GM12878 (cell line): ENCODE results near the gene UNK. TPM values are rescaled to one million over a fixed set of nuclear protein-coding genes. Genes with fewer than 3 reads are reported as not detected.

Experiments
- ATAC-seq: fragments of 200-7000 bp; cut with Tn5 transposase; 3 replicates; pipeline ENCODE4 v1.9.1; 2020; ENCODE audit warnings: mild to moderate bottlenecking, moderate library complexity
- BruUV-seq: library from RNA; stranded (reverse); fragments of 400-500 nt; replicated peaks from 2 replicates; lab custom pipeline; 2021; lab: Mats Ljungman, UMichigan
- CTCF ChIA-PET: fragments of 300-600 bp; sonication (Branson Sonifier 250); formaldehyde crosslinking; extraction: SDS; loops from one replicate; lab custom pipeline; 2021; ENCODE audit warnings: inconsistent platforms; lab: Yijun Ruan, JAX
- POLR2A ChIA-PET: fragments of 350-600 bp; formaldehyde crosslinking; extraction: SDS; loops from one replicate; lab custom pipeline; 2021; ENCODE audit warnings: inconsistent platforms; lab: Charles Lee
- RAD21 ChIA-PET: fragments of 300-600 bp; sonication (Branson Sonifier 250); formaldehyde crosslinking; loops from one replicate; lab custom pipeline; 2023; ENCODE audit warnings: antibody characterized with exemption; ENCODE audit not compliant: unreplicated experiment; lab: Charles Lee
- SMC1A ChIA-PET: fragments of 300-600 bp; sonication (Branson Sonifier 250); formaldehyde crosslinking; loops from one replicate; lab custom pipeline; 2023; ENCODE audit not compliant: unreplicated experiment, uncharacterized antibody; lab: Charles Lee
- DNase-seq: peaks from one replicate; pipeline ENCODE4 v3.0.0-alpha.2; 2011; ENCODE audit warnings: low read depth, low spot score
- FAIRE-seq: peaks from 3 replicates; lab custom pipeline; 2011; peaks lifted over from hg19 to GRCh38; lab: Jason Lieb, UNC
- H2AFZ ChIP-seq: 2 replicates; pipeline ENCODE4 v1.6.0; 2011; ENCODE audit warnings: low read depth, low read length, control low read depth; ENCODE audit not compliant: control insufficient read depth
- H3K27ac ChIP-seq: 2 replicates; pipeline ENCODE4 v1.5.1; 2011; ENCODE audit warnings: control low read depth; ENCODE audit not compliant: control insufficient read depth, insufficient read depth
- H3K27me3 ChIP-seq, 2 experiments: replicated peaks in 1 of 2; 2 replicates each; pipeline versions ENCODE4 v1.6.0 to v1.6.1; 2011; ENCODE audit warnings: low read length in 1 of 2; ENCODE audit not compliant: control insufficient read depth in 2 of 2, insufficient read depth in 2 of 2
- H3K36me3 ChIP-seq, 2 experiments: 2 replicates each; pipeline ENCODE4 v1.5.1; 2011; ENCODE audit warnings: low read length in 1 of 2; ENCODE audit not compliant: control insufficient read depth in 2 of 2, insufficient read depth in 2 of 2
- H3K4me1 ChIP-seq: 2 replicates; pipeline ENCODE4 v1.6.1; 2011; ENCODE audit warnings: mild to moderate bottlenecking, low read length, moderate library complexity, mixed read lengths; ENCODE audit not compliant: control insufficient read depth, insufficient read depth
- H3K4me2 ChIP-seq: 2 replicates; pipeline ENCODE4 v1.6.0; 2011; ENCODE audit warnings: control low read depth; ENCODE audit not compliant: control insufficient read depth, insufficient read depth
- H3K4me3 ChIP-seq: fragments of 200-600 bp; sonication (generic); 2 replicates; pipeline ENCODE4 v1.5.1; 2016
- H3K79me2 ChIP-seq: 2 replicates; pipeline ENCODE4 v1.6.0; 2011; ENCODE audit warnings: low read length; ENCODE audit not compliant: control insufficient read depth, insufficient read depth
- H3K9ac ChIP-seq: 2 replicates; pipeline ENCODE4 v1.8.0; 2011; ENCODE audit warnings: low read length, control low read depth, mixed read lengths; ENCODE audit not compliant: control insufficient read depth, insufficient read depth
- H3K9me3 ChIP-seq: replicated peaks from 3 replicates; pipeline ENCODE4 v1.5.1; 2011; ENCODE audit warnings: mild to moderate bottlenecking, low read length; ENCODE audit not compliant: control insufficient read depth, insufficient read depth
- H4K20me1 ChIP-seq: 2 replicates; pipeline ENCODE4 v1.6.0; 2011; ENCODE audit not compliant: control insufficient read depth, insufficient read depth
- CREB1 ChIP-seq: IDR thresholded peaks from 2 replicates; pipeline ENCODE4 v1.6.1; 2012; ENCODE audit warnings: low read depth, mild to moderate bottlenecking, inconsistent platforms
- E4F1 ChIP-seq: fragments of 450-650 bp; IDR thresholded peaks from 2 replicates; pipeline ENCODE4 v1.6.1; 2018; ENCODE audit warnings: borderline replicate concordance, mild to moderate bottlenecking; ENCODE audit not compliant: partially characterized antibody
- ELK1 ChIP-seq: IDR thresholded peaks from 2 replicates; pipeline ENCODE4 v1.6.1; 2012; ENCODE audit warnings: low read depth, low read length, improper control_type of control experiment
- KDM1A ChIP-seq: fragments of 200-600 bp; sonication (generic); IDR thresholded peaks from 2 replicates; pipeline ENCODE4 v1.6.1; 2016; ENCODE audit warnings: borderline replicate concordance
- LARP7 ChIP-seq: fragments of 450-650 bp; IDR thresholded peaks from 2 replicates; pipeline ENCODE4 v1.6.1; 2017; ENCODE audit warnings: mild to moderate bottlenecking
- NBN ChIP-seq: fragments of 450-650 bp; IDR thresholded peaks from 2 replicates; pipeline ENCODE4 v1.6.1; 2016
- PRDM15 ChIP-seq: fragments of 450-650 bp; formaldehyde crosslinking; IDR thresholded peaks from 2 replicates; pipeline ENCODE4 v1.4.0; 2020; ENCODE audit warnings: mild to moderate bottlenecking, moderate library complexity
- RBBP5 ChIP-seq: fragments of 200-600 bp; sonication (generic); conservative IDR thresholded peaks from 2 replicates; pipeline ENCODE4 v1.6.1; 2016
- SMARCA5 ChIP-seq: fragments of 450-650 bp; IDR thresholded peaks from 2 replicates; pipeline ENCODE4 v1.6.1; 2017; ENCODE audit warnings: mild to moderate bottlenecking
- STAT1 ChIP-seq: fragments of 450-650 bp; conservative IDR thresholded peaks from 2 replicates; pipeline ENCODE4 v1.6.1; 2014; ENCODE audit warnings: antibody characterized with exemption, mild to moderate bottlenecking
- YY1 ChIP-seq: IDR thresholded peaks from 2 replicates; pipeline ENCODE4 v1.6.1; 2011; ENCODE audit warnings: low read depth, mild to moderate bottlenecking, low read length
- WGBS: methylation state at CpG from one replicate; pipeline ENCODE4 v1.1.6; 2016; ENCODE audit warnings: low lambda C conversion rate; ENCODE audit not compliant: insufficient replicate concordance, insufficient coverage; ENCODE audit errors: missing lambda C conversion rate; 5-methylcytosine and 5-hydroxymethylcytosine counted together
- in situ Hi-C: fragments of 300-500 bp; cut with MboI; formaldehyde crosslinking; loops from 9 replicates; pipeline ENCODE4 v1.14.3; 2018; ENCODE audit warnings: mixed read lengths
- intact Hi-C: fragments of 100-400 bp; cut with micrococcal nuclease; formaldehyde crosslinking; loops from one replicate; pipeline ENCODE4 v1.14.2; 2022; ENCODE audit not compliant: unreplicated experiment
- polyA plus RNA-seq, 11 experiments: library from polyadenylated mRNA; depleted of rRNA in 4 of 11; unstranded in 6 of 11; stranded (reverse) in 5 of 11; fragments of >200 nt; fragmentation: Nextera tagmentation in 4 of 11; fragmentation: Illumina TruSeq in 1 of 11; extraction: Ambion mirVana in 4 of 11; extraction: Trizol in 1 of 11; gene quantifications; 1 replicate in 1 of 11; 2 replicates in 10 of 11; pipeline versions ENCODE4 v1.2.1 to v1.2.3, GENCODE V29; 2011 to 2016; ENCODE audit warnings: inconsistent platforms in 2 of 11, missing spikeins in 2 of 11, low read depth in 1 of 11
- total RNA-seq, 4 experiments: library from RNA; depleted of rRNA in 3 of 4; stranded (reverse); fragments of >200 nt in 3 of 4; fragmentation: Illumina TruSeq in 1 of 4; extraction: Trizol in 1 of 4; gene quantifications; 2 replicates each; pipeline versions ENCODE4 v1.2.1 to v1.2.3, GENCODE V29; 2013 to 2021
- TF ChIP-seq, protein P1 (sequence below): IDR thresholded peaks from 2 replicates; pipeline ENCODE4 v1.6.1; 2012; ENCODE audit warnings: mild to moderate bottlenecking, low read depth, low read length
- TF ChIP-seq, protein P2 (sequence below): fragments of 450-650 bp; IDR thresholded peaks from 2 replicates; pipeline ENCODE4 v1.6.1; 2014; ENCODE audit warnings: mild to moderate bottlenecking

Gene UNK
- total and polyA plus RNA-seq, 10 of the 15 experiments (the other 5 are each of a cell fraction or from before 2014, with no cell fraction given), result 8.9 to 34.5 (median 27.3) TPM

- no peak overlapping the region for H3K9ac ChIP-seq
- ChIA-PET CTCF (interaction anchor here (0.9 kb wide), 1 partner anchor 9 kb away, joined by 3 read pairs; no protein-coding TSS in a partner anchor), POLR2A (interaction anchor here (1.0 to 1.9 kb wide), 2 partner anchors 9 to 10 kb away, joined by 3 to 9 read pairs; partner anchors contain the start of gene UNC13D), SMC1A (interaction anchor here (1.0 kb wide), 1 partner anchor 9 kb away, joined by 3 read pairs; no protein-coding TSS in a partner anchor), RAD21 (no interaction called here)
- ATAC-seq, result no peak
- FAIRE-seq, result no peak
- H3K4me1 ChIP-seq, result no peaks in the 10 kb centered on the region
- DNase-seq, result no peak
- H3K79me2 ChIP-seq, result no peaks in the 10 kb centered on the region
- peaks cover 0 to 5% of the 10 kb centered on the region in 2 experiments; a peak in 3 of 4 replicates for H3K36me3 ChIP-seq
- intact Hi-C loops (no loop called here), in situ Hi-C loops (no loop called here)
- H3K4me2 ChIP-seq, result no peak overlapping the region
- no peaks in the 10 kb centered on the region for H3K9me3 ChIP-seq
- BruUV-seq, result no TSS peak
- WGBS, result 72% methylated on average over 9 of the region's 9 CpGs
- H2AFZ ChIP-seq, result no peak overlapping the region
- no peaks in the 10 kb centered on the region for H3K27me3 ChIP-seq
- H4K20me1 ChIP-seq, result no peaks in the 10 kb centered on the region
- H3K27ac ChIP-seq, result no peak overlapping the region
- no peak overlapping the region for H3K4me3 ChIP-seq
- TF ChIP-seq E4F1 (no peak), YY1 (no peak), ELK1 (no peak), NBN (no peak), SMARCA5 (no peak), RBBP5 (no peak), STAT1 (no peak), PRDM15 (CRISPR knock-in tag) (no peak), KDM1A (no peak), CREB1 (no peak), LARP7 (no peak)
- TF ChIP-seq, protein P1, sequence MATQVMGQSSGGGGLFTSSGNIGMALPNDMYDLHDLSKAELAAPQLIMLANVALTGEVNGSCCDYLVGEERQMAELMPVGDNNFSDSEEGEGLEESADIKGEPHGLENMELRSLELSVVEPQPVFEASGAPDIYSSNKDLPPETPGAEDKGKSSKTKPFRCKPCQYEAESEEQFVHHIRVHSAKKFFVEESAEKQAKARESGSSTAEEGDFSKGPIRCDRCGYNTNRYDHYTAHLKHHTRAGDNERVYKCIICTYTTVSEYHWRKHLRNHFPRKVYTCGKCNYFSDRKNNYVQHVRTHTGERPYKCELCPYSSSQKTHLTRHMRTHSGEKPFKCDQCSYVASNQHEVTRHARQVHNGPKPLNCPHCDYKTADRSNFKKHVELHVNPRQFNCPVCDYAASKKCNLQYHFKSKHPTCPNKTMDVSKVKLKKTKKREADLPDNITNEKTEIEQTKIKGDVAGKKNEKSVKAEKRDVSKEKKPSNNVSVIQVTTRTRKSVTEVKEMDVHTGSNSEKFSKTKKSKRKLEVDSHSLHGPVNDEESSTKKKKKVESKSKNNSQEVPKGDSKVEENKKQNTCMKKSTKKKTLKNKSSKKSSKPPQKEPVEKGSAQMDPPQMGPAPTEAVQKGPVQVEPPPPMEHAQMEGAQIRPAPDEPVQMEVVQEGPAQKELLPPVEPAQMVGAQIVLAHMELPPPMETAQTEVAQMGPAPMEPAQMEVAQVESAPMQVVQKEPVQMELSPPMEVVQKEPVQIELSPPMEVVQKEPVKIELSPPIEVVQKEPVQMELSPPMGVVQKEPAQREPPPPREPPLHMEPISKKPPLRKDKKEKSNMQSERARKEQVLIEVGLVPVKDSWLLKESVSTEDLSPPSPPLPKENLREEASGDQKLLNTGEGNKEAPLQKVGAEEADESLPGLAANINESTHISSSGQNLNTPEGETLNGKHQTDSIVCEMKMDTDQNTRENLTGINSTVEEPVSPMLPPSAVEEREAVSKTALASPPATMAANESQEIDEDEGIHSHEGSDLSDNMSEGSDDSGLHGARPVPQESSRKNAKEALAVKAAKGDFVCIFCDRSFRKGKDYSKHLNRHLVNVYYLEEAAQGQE, result no peak
- TF ChIP-seq, protein P2, sequence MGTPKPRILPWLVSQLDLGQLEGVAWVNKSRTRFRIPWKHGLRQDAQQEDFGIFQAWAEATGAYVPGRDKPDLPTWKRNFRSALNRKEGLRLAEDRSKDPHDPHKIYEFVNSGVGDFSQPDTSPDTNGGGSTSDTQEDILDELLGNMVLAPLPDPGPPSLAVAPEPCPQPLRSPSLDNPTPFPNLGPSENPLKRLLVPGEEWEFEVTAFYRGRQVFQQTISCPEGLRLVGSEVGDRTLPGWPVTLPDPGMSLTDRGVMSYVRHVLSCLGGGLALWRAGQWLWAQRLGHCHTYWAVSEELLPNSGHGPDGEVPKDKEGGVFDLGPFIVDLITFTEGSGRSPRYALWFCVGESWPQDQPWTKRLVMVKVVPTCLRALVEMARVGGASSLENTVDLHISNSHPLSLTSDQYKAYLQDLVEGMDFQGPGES, result no peak
These were observed 52.0 kb downstream of the UNK start for GRCh38 chr17:75836605-75837004.
